ENCODE data around the gene CNPY1.

DNA sequence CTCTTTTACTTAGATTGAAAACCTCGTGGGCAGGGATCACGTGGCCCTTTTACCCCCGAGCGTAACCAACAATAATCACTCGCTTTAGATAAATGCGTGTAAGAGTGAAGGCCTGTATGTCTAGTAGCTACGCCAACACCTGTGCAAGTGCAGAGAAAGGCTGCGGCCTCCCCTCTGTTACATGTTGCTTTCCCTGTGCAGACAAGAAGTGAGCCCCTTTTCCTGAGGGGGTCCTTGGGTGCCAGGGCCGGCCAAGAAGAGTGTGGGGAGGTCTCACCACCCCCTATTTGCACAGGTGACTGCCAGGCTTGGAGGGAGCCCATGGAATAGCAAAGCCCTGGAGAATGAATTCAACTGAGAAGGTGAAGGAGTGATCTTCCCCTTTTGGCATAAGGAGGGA lies 35.6 kb upstream of the CNPY1 start:
- TF ChIP-seq CEBPB (IDR thresholded peaks at IDR 0.05), result no peak
- no peak for TF ChIP-seq POLR2A (IDR thresholded peaks at IDR 0.05; ENCODE audit: low read length)
- TF ChIP-seq HEYL (CRISPR knock-in tag; IDR thresholded peaks at IDR 0.05), result no peak
- no peak for TF ChIP-seq E2F6 (IDR thresholded peaks at IDR 0.05; ENCODE audit: borderline replicate concordance, low read depth)
- TF ChIP-seq EP300 (IDR thresholded peaks at IDR 0.05), result no peak
